ENCODE data around the gene LRCH3.
"Not testable (repeated sequence)": the region's sequence is repeated elsewhere in the genome, so short reads cannot be mapped to it uniquely, and the experiment has no call there.

Gene LRCH3

GRCh38 chr3:197878427-197878826 is 87.4 kb downstream of the LRCH3 start:
- Histone ChIP-seq H3K4me1 (ENCODE audit: control insufficient read depth, low read depth, low read length) (peaks cover 33% of the 10 kb centered on the region), H3K36me3 (ENCODE audit: control insufficient read depth, low read depth, low read length) (peaks cover 9% of the 10 kb centered on the region), H3K27me3 (ENCODE audit: control insufficient read depth, insufficient read depth, low read length) (peaks cover 14% of the 10 kb centered on the region), H3K4me3 (ENCODE audit: low read length) (no peak overlapping the region), H3K9ac (ENCODE audit: low read length) (no peak overlapping the region), H3K27ac (ENCODE audit: low read length) (no peak overlapping the region), H3K9me3 (ENCODE audit: control insufficient read depth, low read depth, low read length) (no peaks in the 10 kb centered on the region)

GRCh38 chr3:197880491-197881269 is 89.6 kb downstream of the LRCH3 start:
- H3K9ac ChIP-seq (ENCODE audit: low read length) = no peak overlapping the region
- H3K36me3 ChIP-seq (ENCODE audit: control insufficient read depth, low read depth, low read length) = peaks cover 14% of the 10 kb centered on the region
- no peaks in the 10 kb centered on the region for H3K9me3 ChIP-seq (ENCODE audit: control insufficient read depth, low read depth, low read length)
- H3K4me3 ChIP-seq (ENCODE audit: low read length) = peak overlapping the region; percentile 3
- peaks cover 38% of the 10 kb centered on the region for H3K4me1 ChIP-seq (ENCODE audit: control insufficient read depth, low read depth, low read length)
- no peak overlapping the region for H3K27ac ChIP-seq (ENCODE audit: low read length)
- peaks cover 14% of the 10 kb centered on the region for H3K27me3 ChIP-seq (ENCODE audit: control insufficient read depth, insufficient read depth, low read length)

DNA sequence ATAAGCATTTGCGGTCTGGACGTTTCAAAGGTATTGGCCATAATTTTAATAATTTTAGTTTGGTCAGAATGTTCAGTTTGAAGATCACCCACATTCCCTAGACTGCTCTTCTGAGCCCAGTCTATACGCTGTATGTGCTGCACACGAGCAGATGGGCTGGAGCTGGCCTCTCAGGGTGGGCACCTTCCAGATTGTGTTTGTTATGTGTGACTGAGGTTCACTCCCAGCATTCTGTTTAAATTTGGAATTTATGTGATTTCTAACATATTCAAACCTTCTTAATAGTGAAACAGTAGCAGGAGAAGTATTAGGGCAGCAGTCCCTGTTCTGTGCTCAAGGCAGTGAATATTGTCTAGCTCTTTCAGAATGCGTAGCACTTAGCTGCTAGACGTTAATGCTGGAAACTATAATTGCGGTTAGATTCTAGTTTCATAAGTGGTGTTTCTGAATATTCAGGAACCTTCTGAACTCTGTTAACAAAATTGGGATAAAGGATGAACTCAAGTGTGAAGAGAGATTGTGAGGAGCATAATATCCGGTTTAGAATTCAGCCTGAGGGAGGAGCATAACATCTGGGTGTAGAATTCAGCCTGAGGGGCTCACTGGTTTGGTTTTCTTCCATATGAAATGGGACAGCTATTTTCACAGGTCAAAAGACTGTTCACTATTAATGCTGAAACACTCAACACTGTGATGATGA is 90.4 kb downstream of the LRCH3 start:
- no peak overlapping the region for H3K27ac ChIP-seq (ENCODE audit: low read length)
- peaks cover 14% of the 10 kb centered on the region for H3K36me3 ChIP-seq (ENCODE audit: control insufficient read depth, low read depth, low read length)
- no peak overlapping the region for H3K9ac ChIP-seq (ENCODE audit: low read length)
- no peak overlapping the region for H3K4me3 ChIP-seq (ENCODE audit: low read length)
- H3K9me3 ChIP-seq (ENCODE audit: control insufficient read depth, low read depth, low read length) = no peaks in the 10 kb centered on the region
- peaks cover 14% of the 10 kb centered on the region for H3K27me3 ChIP-seq (ENCODE audit: control insufficient read depth, insufficient read depth, low read length)
- H3K4me1 ChIP-seq (ENCODE audit: control insufficient read depth, low read depth, low read length) = peaks cover 38% of the 10 kb centered on the region

GRCh38 chr3:197881970-197882338 is 90.9 kb downstream of the LRCH3 start:
- no peaks in the 10 kb centered on the region for H3K9me3 ChIP-seq (ENCODE audit: control insufficient read depth, low read depth, low read length)
- no peak overlapping the region for H3K9ac ChIP-seq (ENCODE audit: low read length)
- H3K27me3 ChIP-seq (ENCODE audit: control insufficient read depth, insufficient read depth, low read length) = peaks cover 14% of the 10 kb centered on the region
- no peak overlapping the region for H3K27ac ChIP-seq (ENCODE audit: low read length)
- peaks cover 38% of the 10 kb centered on the region for H3K4me1 ChIP-seq (ENCODE audit: control insufficient read depth, low read depth, low read length)
- H3K36me3 ChIP-seq (ENCODE audit: control insufficient read depth, low read depth, low read length) = peaks cover 14% of the 10 kb centered on the region
- H3K4me3 ChIP-seq (ENCODE audit: low read length) = no peak overlapping the region

- peaks cover 14% of the 10 kb centered on the region for H3K36me3 ChIP-seq (ENCODE audit: control insufficient read depth, low read depth, low read length)
Observed at GRCh38 chr3:197882586-197882985, 91.5 kb downstream of the LRCH3 start.

GRCh38 chr3:197883541-197883940 is 92.5 kb downstream of the LRCH3 start:
- Histone ChIP-seq H3K4me3 (ENCODE audit: low read length) (no peak overlapping the region), H3K9ac (ENCODE audit: low read length) (no peak overlapping the region), H3K27me3 (ENCODE audit: control insufficient read depth, insufficient read depth, low read length) (peaks cover 14% of the 10 kb centered on the region), H3K4me1 (ENCODE audit: control insufficient read depth, low read depth, low read length) (peaks cover 38% of the 10 kb centered on the region), H3K9me3 (ENCODE audit: control insufficient read depth, low read depth, low read length) (no peaks in the 10 kb centered on the region), H3K36me3 (ENCODE audit: control insufficient read depth, low read depth, low read length) (peaks cover 7% of the 10 kb centered on the region), H3K27ac (ENCODE audit: low read length) (no peak overlapping the region)

More at GRCh38 chr3:197882586-197882985, 91.5 kb downstream of the LRCH3 start:
- Histone ChIP-seq H3K27ac (ENCODE audit: low read length) (no peak overlapping the region), H3K9me3 (ENCODE audit: control insufficient read depth, low read depth, low read length) (no peaks in the 10 kb centered on the region), H3K27me3 (ENCODE audit: control insufficient read depth, insufficient read depth, low read length) (peaks cover 14% of the 10 kb centered on the region), H3K4me1 (ENCODE audit: control insufficient read depth, low read depth, low read length) (peaks cover 38% of the 10 kb centered on the region), H3K4me3 (ENCODE audit: low read length) (no peak overlapping the region), H3K9ac (ENCODE audit: low read length) (no peak overlapping the region)

GRCh38 chr3:197884330-197884729 is 93.3 kb downstream of the LRCH3 start:
- not testable (repeated sequence) for H3K9me3 ChIP-seq (ENCODE audit: control insufficient read depth, low read depth, low read length); H3K36me3 ChIP-seq (ENCODE audit: control insufficient read depth, low read depth, low read length); H3K4me3 ChIP-seq (ENCODE audit: low read length); H3K27ac ChIP-seq (ENCODE audit: low read length); H3K9ac ChIP-seq (ENCODE audit: low read length)
- peaks cover 45% of the 10 kb centered on the region for H3K4me1 ChIP-seq (ENCODE audit: control insufficient read depth, low read depth, low read length)
- H3K27me3 ChIP-seq (ENCODE audit: control insufficient read depth, insufficient read depth, low read length) = peaks cover 14% of the 10 kb centered on the region

- not testable (repeated sequence) for H3K36me3 ChIP-seq (ENCODE audit: control insufficient read depth, low read depth, low read length); H3K9me3 ChIP-seq (ENCODE audit: control insufficient read depth, low read depth, low read length); H3K4me3 ChIP-seq (ENCODE audit: low read length); H3K27ac ChIP-seq (ENCODE audit: low read length); H3K9ac ChIP-seq (ENCODE audit: low read length)
- Histone ChIP-seq H3K27me3 (ENCODE audit: control insufficient read depth, insufficient read depth, low read length) (peaks cover 12% of the 10 kb centered on the region), H3K4me1 (ENCODE audit: control insufficient read depth, low read depth, low read length) (peaks cover 39% of the 10 kb centered on the region)
Observed at GRCh38 chr3:197886052-197886451, 95.0 kb downstream of the LRCH3 start.

- H3K9ac ChIP-seq (ENCODE audit: low read length); H3K27me3 ChIP-seq (ENCODE audit: control insufficient read depth, insufficient read depth, low read length); H3K9me3 ChIP-seq (ENCODE audit: control insufficient read depth, low read depth, low read length); H3K4me3 ChIP-seq (ENCODE audit: low read length); H3K27ac ChIP-seq (ENCODE audit: low read length); H3K36me3 ChIP-seq (ENCODE audit: control insufficient read depth, low read depth, low read length): not testable (repeated sequence)
- peaks cover 24% of the 10 kb centered on the region for H3K4me1 ChIP-seq (ENCODE audit: control insufficient read depth, low read depth, low read length)
Observed at GRCh38 chr3:197887430-197888053, 96.5 kb downstream of the LRCH3 start.

- Histone ChIP-seq H3K9ac (ENCODE audit: low read length) (no peak overlapping the region), H3K27ac (ENCODE audit: low read length) (no peak overlapping the region), H3K4me3 (ENCODE audit: low read length) (no peak overlapping the region), H3K27me3 (ENCODE audit: control insufficient read depth, insufficient read depth, low read length) (no peaks in the 10 kb centered on the region), H3K9me3 (ENCODE audit: control insufficient read depth, low read depth, low read length) (no peaks in the 10 kb centered on the region), H3K4me1 (ENCODE audit: control insufficient read depth, low read depth, low read length) (peaks cover 15% of the 10 kb centered on the region), H3K36me3 (ENCODE audit: control insufficient read depth, low read depth, low read length) (peaks cover 4% of the 10 kb centered on the region)
Observed at GRCh38 chr3:197888511-197888910, 97.5 kb downstream of the LRCH3 start.

- Histone ChIP-seq H3K9me3 (ENCODE audit: control insufficient read depth, low read depth, low read length) (no peaks in the 10 kb centered on the region), H3K36me3 (ENCODE audit: control insufficient read depth, low read depth, low read length) (no peaks in the 10 kb centered on the region), H3K9ac (ENCODE audit: low read length) (no peak overlapping the region), H3K27ac (ENCODE audit: low read length) (no peak overlapping the region), H3K4me3 (ENCODE audit: low read length) (no peak overlapping the region), H3K27me3 (ENCODE audit: control insufficient read depth, insufficient read depth, low read length) (no peaks in the 10 kb centered on the region), H3K4me1 (ENCODE audit: control insufficient read depth, low read depth, low read length) (peaks cover 11% of the 10 kb centered on the region)
Observed at GRCh38 chr3:197889204-197889930, 98.3 kb downstream of the LRCH3 start.

Measured in iPS-18a (cell line).